ENCODE measurements around the gene FBN2. TPM values are rescaled to one million over a fixed set of nuclear protein-coding genes. Genes with fewer than 3 reads are reported as not detected.
A peak's percentile ranks its signal among the peaks of the same experiment; 100 is the strongest.

FBN2 gene
- total RNA-seq, 1 experiment from 2014 or later = 193 TPM

GRCh38 chr5:128304791-128305190 is 233.3 kb downstream of the FBN2 start:
- no TSS peak for BruUV-seq (replicated peaks)
- CTCF ChIA-PET = interaction anchor here (0.5 to 1.2 kb wide), 4 partner anchors 90 to 428 kb away, joined by 3 read pairs; no protein-coding TSS in a partner anchor
- no peak overlapping the region for H3K27ac Mint-ChIP-seq (ENCODE audit: low read depth, unreplicated experiment)

GRCh38 chr5:128304088-128304487 is 234.0 kb downstream of the FBN2 start:
- Mint-ChIP-seq H3K27me3 (ENCODE audit: insufficient read depth, unreplicated experiment) (no peaks in the 10 kb centered on the region), H3K4me1 (ENCODE audit: insufficient read depth, unreplicated experiment) (no peaks in the 10 kb centered on the region), H3K9me3 (ENCODE audit: unreplicated experiment) (no peaks in the 10 kb centered on the region), H3K4me3 (ENCODE audit: unreplicated experiment) (no peak overlapping the region), H3K36me3 (ENCODE audit: insufficient read depth, unreplicated experiment) (peaks cover 75% of the 10 kb centered on the region), H3K27ac (ENCODE audit: low read depth, unreplicated experiment) (no peak overlapping the region)
- TF ChIP-seq, protein P1, sequence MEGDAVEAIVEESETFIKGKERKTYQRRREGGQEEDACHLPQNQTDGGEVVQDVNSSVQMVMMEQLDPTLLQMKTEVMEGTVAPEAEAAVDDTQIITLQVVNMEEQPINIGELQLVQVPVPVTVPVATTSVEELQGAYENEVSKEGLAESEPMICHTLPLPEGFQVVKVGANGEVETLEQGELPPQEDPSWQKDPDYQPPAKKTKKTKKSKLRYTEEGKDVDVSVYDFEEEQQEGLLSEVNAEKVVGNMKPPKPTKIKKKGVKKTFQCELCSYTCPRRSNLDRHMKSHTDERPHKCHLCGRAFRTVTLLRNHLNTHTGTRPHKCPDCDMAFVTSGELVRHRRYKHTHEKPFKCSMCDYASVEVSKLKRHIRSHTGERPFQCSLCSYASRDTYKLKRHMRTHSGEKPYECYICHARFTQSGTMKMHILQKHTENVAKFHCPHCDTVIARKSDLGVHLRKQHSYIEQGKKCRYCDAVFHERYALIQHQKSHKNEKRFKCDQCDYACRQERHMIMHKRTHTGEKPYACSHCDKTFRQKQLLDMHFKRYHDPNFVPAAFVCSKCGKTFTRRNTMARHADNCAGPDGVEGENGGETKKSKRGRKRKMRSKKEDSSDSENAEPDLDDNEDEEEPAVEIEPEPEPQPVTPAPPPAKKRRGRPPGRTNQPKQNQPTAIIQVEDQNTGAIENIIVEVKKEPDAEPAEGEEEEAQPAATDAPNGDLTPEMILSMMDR (IDR thresholded peaks at IDR 0.05; ENCODE audit: unreplicated experiment) = no peak
- peak; percentile 57 for DNase-seq (ENCODE audit: unreplicated experiment)
- ChIA-PET POLR2A (interaction anchor here (0.6 to 0.8 kb wide), 2 partner anchors 9 to 15 kb away, joined by 3 read pairs; no protein-coding TSS in a partner anchor), CTCF (interaction anchor here (0.5 to 1.2 kb wide), 4 partner anchors 16 to 429 kb away, joined by 3 to 4 read pairs (median 3); no protein-coding TSS in a partner anchor)
- intact Hi-C loops (cut with micrococcal nuclease) = no loop called here
- BruUV-seq (replicated peaks) = no TSS peak

More at GRCh38 chr5:128304791-128305190, 233.3 kb downstream of the FBN2 start:
- H3K4me3 Mint-ChIP-seq (ENCODE audit: unreplicated experiment) = no peak overlapping the region
- no peaks in the 10 kb centered on the region for H3K4me1 Mint-ChIP-seq (ENCODE audit: insufficient read depth, unreplicated experiment)
- peaks cover 75% of the 10 kb centered on the region for H3K36me3 Mint-ChIP-seq (ENCODE audit: insufficient read depth, unreplicated experiment)
- POLR2A ChIA-PET = interaction anchor here (0.8 kb wide), 1 partner anchor 8 kb away, joined by 3 read pairs; no protein-coding TSS in a partner anchor
- no peaks in the 10 kb centered on the region for H3K27me3 Mint-ChIP-seq (ENCODE audit: insufficient read depth, unreplicated experiment)
- no peak for DNase-seq (ENCODE audit: unreplicated experiment)
- TF ChIP-seq, protein P1 (IDR thresholded peaks at IDR 0.05; ENCODE audit: unreplicated experiment) = no peak
- H3K9me3 Mint-ChIP-seq (ENCODE audit: unreplicated experiment) = no peaks in the 10 kb centered on the region
- intact Hi-C loops (cut with micrococcal nuclease) = no loop called here

GRCh38 chr5:128303593-128303992 is 234.5 kb downstream of the FBN2 start:
- ChIA-PET CTCF (interaction anchor here (0.6 to 1.2 kb wide), 4 partner anchors 16 to 790 kb away, joined by 3 to 4 read pairs (median 3); no protein-coding TSS in a partner anchor), POLR2A (interaction anchor here (0.6 kb wide), 2 partner anchors 15 to 142 kb away, joined by 3 read pairs; no protein-coding TSS in a partner anchor)
- peaks cover 70% of the 10 kb centered on the region for H3K36me3 Mint-ChIP-seq (ENCODE audit: insufficient read depth, unreplicated experiment)
- no peaks in the 10 kb centered on the region for H3K27me3 Mint-ChIP-seq (ENCODE audit: insufficient read depth, unreplicated experiment)
- no peak for DNase-seq (ENCODE audit: unreplicated experiment)
- H3K27ac Mint-ChIP-seq (ENCODE audit: low read depth, unreplicated experiment) = no peak overlapping the region
- no peaks in the 10 kb centered on the region for H3K4me1 Mint-ChIP-seq (ENCODE audit: insufficient read depth, unreplicated experiment)
- H3K4me3 Mint-ChIP-seq (ENCODE audit: unreplicated experiment) = no peak overlapping the region
- intact Hi-C loops (cut with micrococcal nuclease) = no loop called here
- H3K9me3 Mint-ChIP-seq (ENCODE audit: unreplicated experiment) = no peaks in the 10 kb centered on the region
- BruUV-seq (replicated peaks) = no TSS peak
- TF ChIP-seq, protein P1 (IDR thresholded peaks at IDR 0.05; ENCODE audit: unreplicated experiment) = no peak

DNA sequence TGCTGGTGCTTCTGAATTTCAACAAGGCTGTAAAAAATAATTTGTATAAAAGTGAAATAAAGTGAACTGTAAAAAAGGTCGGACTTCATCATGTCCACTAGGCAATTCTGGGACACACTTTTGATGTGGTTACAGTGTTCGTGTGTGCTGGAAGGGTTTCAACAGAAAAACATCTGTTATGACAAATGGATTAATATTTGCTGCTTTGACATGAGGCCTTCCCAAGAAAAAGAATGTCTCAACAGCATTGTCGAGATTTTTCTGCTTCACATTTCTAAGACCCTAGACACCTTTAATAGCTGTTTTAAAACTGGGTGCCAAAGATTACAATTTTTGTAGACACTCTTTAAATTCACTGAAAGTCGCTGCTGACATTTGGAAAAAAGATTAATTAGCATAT is 237.9 kb downstream of the FBN2 start:
- BruUV-seq (replicated peaks) = no TSS peak
- H3K27ac Mint-ChIP-seq (ENCODE audit: low read depth, unreplicated experiment) = no peak overlapping the region
- DNase-seq (ENCODE audit: unreplicated experiment) = no peak
- H3K27me3 Mint-ChIP-seq (ENCODE audit: insufficient read depth, unreplicated experiment) = no peaks in the 10 kb centered on the region
- peaks cover 48% of the 10 kb centered on the region for H3K36me3 Mint-ChIP-seq (ENCODE audit: insufficient read depth, unreplicated experiment)
- intact Hi-C loops (cut with micrococcal nuclease) = no loop called here
- CTCF ChIA-PET = interaction anchor here (0.6 kb wide), 1 partner anchor 414 kb away, joined by 3 read pairs; no protein-coding TSS in a partner anchor
- H3K4me1 Mint-ChIP-seq (ENCODE audit: insufficient read depth, unreplicated experiment) = no peaks in the 10 kb centered on the region
- no peaks in the 10 kb centered on the region for H3K9me3 Mint-ChIP-seq (ENCODE audit: unreplicated experiment)
- H3K4me3 Mint-ChIP-seq (ENCODE audit: unreplicated experiment) = no peak overlapping the region
- TF ChIP-seq, protein P1 (IDR thresholded peaks at IDR 0.05; ENCODE audit: unreplicated experiment) = no peak
- POLR2A ChIA-PET = no interaction called here
